GM19372 (cell line): ENCODE data around the gene YDJC.
"Not testable (repeated sequence)": the region's sequence is repeated elsewhere in the genome, so short reads cannot be mapped to it uniquely, and the experiment has no call there.

Source experiments
- ATAC-seq: cut with Tn5 transposase; IDR thresholded peaks from one replicate; pipeline ENCODE4 v1.9.1; 2021; ENCODE audit warnings: mild to moderate bottlenecking, low read depth, moderate library complexity; ENCODE audit not compliant: unreplicated experiment

The YDJC gene

GRCh38 chr22:21582801-21583740 lies 46.8 kb downstream of the YDJC start:
- ATAC-seq: no peak

- ATAC-seq: not testable (repeated sequence)
Observed at GRCh38 chr22:21581009-21581713, 48.7 kb downstream of the YDJC start.

- ATAC-seq: not testable (repeated sequence)
Observed at GRCh38 chr22:21580623-21581007, 49.2 kb downstream of the YDJC start.

GRCh38 chr22:21579474-21579851 lies 50.4 kb downstream of the YDJC start:
- ATAC-seq: no peak
